GM19023 (cell line): ENCODE results near the gene S100A10.

Experiments used
- ATAC-seq: cut with Tn5 transposase; IDR thresholded peaks from one replicate; pipeline ENCODE4 v1.9.1; 2021; ENCODE audit warnings: mild to moderate bottlenecking, moderate library complexity; ENCODE audit not compliant: unreplicated experiment

Gene S100A10

GRCh38 chr1:152013664-152014237 is 20.1 kb upstream of the S100A10 start:
- no peak for ATAC-seq

GRCh38 chr1:152009691-152010090 is 16.0 kb upstream of the S100A10 start:
- ATAC-seq: no peak

DNA sequence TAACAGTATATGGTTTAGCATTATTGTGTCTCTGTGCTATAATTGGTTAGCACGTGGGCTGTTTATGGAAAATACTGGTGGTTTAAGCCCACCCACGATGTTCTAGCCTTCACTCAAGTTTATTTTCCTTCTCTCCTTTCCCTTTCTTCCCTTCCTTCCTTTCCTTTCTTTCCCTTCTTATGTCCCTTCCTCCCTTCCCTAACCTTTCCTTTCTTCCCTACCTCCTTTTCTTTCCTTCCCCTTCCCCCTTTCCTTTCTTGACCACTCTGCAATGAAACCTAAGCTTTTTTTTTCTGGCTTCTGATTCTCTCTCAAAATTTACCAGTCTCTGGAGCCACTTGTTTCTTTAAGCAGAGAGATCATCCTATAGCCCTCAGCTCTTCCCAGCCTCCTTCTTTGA is 13.4 kb upstream of the S100A10 start:
- no peak for ATAC-seq

DNA sequence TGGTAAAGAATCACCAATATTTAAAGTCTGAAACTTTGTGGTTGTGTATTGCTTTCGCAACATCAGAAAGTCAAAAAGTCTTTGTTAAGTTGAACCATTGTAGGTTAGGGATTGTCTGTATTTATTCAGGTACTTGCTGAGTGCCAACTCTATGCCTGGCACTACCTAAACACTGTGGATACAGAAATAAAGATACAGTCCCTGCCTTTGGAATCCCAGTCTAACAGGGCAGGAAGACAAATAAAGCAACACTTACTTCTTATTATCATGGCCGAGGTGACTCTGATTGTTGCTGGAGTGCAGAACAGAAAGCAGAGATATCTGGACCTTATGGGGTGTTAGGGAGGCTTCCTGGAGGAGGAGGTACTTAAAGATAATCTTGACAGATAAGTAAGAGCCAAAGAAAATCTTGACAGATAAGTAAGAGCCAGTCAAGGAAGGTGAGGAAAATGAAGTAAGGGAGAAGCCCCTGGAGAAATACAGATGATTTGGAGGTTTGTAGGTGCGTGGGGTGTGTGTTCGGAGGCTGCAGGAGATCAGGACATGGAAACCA is 11.8 kb upstream of the S100A10 start:
- no peak for ATAC-seq

DNA sequence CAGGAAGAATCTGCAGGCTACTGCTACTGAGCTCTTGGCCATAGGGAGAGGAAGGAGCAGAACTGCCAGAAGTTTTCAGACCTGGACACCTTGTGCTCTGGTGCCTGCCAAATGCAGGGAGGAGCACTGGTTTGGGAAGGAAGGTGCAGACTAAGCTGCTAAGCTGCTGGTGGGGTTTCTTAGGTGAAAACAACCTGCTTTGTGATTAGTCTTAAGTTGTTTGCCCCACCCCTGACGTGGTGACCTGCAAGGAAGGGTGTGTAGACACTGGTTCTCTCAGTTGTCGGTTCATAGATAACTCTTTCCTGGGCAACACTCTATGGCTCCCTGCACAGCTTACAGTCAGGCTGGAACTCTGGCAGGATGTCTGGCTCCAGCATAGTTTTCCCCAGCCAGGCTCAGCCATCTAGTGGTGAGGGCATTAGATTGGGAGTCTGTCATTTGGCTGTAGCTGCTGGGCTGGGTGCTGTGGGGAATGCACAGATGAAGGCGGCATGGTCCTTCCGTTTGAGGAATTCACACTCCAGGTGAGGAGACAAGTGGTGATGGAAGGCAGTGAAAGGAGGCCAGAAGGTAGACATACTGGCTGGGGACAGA is 10.3 kb upstream of the S100A10 start:
- ATAC-seq: no peak

DNA sequence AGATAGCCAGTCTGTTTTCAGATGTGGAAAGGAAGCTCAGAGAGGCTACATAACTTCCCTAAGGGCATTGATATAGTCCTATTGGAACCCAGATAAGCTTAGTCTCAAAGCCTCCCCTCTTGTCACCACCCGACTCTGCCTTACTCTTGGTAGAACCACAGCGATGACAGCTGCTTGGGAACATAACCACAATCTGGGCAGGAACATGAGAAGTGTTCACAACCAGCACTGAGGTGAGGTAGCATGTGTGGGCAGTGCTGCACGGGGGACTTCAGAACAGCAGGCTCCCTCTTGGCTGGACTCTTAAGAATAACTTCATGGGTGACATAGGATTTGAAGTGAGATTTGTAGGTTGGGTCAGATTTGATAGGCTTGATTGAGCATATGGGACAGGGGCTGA is 9.3 kb upstream of the S100A10 start:
- no peak for ATAC-seq

DNA sequence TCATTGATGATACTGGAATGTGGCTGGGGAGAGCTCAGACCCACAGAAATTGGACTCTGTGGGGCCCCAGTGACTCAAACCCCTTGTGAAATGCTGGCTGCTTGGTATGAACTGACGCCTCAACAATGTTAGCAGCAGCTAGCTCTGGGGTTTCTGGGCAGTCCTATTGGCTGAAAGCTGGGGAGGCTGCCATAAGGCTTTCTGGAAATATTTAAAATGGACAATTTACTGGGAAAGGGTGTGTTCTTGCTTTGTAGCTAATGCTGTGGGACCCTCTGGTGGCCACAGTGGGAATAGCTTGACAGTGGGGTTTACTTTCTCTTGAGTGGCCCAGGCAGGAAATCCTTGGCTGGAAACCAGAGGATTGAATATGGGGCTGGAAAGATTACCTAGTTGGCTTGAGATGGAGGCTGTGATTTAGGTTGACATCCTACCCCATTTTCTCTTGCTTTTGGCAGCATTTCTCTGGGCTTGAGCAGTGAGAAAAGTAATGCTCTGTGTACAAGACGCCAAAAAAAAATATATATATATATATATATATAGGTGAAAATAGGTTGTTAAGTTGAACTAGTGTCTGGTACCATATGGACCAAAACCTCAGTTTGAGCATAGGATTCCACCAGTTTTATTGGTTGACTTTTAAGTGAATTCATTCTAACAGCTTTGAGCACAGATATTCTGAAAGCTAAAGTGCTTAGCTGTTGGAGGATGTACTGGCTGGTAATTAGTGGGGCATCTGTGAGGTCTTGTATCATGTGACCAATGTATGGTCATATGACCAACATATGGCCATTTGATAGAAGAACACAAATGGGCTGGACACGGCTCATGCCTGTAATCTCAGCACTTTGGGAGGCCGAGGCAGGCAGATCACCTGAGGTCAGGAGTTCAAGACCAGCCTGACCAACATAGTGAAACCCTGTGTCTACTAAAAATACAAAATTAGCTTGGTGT is 8.2 kb upstream of the S100A10 start:
- ATAC-seq: no peak

DNA sequence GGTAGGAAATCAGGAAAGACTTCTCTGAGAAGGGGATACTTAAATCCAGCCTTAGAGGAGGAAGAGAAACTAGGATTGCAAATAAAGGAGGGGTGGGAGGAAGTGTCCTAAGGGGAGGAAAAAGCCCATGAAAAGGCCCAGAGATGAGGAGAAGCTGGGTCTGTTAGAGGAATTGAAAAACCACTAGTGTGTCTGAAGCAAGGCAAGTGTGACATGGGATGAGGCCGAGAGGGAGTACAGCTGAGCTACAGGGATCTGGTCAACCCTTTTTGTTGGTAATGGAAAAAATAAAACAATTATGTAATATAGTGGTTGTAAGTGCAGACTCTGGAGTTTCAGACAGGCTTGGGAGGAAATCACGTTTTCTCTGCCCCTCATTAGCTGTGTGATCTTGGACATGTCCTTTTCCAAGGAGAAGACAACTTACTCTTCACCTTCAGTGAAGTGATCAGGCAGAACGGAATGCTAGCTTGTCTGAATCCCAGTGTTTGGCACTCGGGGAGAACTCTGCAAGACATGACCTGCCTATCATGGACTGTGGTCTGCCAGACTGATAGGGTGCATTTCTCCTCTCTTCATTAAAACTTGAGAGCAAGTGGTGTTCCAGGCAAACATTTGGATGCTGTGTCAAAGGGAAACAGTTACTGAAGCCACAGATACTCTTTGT is 7.4 kb upstream of the S100A10 start:
- no peak for ATAC-seq

GRCh38 chr1:151998611-151999362 is 5.1 kb upstream of the S100A10 start:
- no peak for ATAC-seq

GRCh38 chr1:151997284-151997570 is 3.6 kb upstream of the S100A10 start:
- ATAC-seq: no peak

- no peak for ATAC-seq
Measured at GRCh38 chr1:151995774-151996173, 2.1 kb upstream of the S100A10 start.

DNA sequence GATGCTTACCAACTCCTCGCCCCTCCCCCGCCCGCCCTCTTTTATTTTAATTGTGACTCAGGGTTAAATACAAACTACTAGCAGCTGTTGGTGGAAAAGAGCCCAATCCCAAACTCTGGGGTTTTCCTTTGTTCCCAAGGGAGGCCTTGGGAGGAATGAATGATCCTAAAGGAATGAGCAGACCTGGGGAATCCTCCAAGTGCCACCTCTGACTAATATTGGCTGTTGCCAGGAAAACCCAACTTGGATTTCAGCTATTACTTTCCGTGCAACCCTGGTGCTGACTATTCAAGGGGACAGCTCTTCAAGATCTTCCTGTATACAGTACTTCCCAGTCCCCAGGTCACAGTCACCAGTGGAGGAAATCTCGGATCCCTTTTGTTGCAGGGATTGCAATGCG is 1.3 kb upstream of the S100A10 start:
- no peak for ATAC-seq

GRCh38 chr1:151993084-151993733 is 450 bp downstream of the S100A10 start:
- no peak for ATAC-seq

DNA sequence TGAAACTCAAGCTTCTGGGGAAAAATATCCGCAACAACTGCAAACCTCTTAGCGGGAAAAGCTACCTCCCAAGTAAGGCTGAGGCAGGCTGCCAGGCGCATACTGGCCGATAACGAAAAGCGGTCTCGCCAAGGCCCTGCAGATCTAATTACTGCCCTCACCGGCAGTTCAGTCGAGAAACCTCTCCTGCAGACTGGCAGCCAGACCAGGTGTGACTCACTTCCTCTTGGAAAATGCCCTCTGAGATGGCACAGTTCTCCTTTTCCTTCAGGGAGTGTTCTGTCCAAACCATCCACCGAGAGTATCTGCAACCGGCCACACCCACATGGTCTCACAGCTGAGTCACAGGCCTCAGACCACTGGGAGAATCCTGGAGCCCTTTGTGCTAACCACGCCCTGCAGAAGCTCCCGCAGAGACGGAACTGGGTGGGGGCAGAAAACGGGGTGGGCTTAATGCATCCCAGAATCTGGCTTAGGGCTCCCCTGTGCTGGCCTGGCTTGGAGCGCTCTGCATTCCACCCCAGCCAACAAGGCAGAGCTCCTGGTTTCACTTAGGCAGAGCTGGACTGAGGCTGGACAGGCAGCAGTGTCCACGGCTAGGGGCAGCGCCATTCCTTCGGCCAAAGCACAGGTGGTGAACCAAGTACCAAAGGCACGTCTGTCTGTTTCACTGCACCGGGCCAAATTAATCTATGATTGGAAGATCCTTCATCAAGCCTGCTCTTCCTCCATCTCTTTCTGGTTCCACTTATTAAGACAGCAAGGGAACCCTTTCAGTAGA is 1.2 kb downstream of the S100A10 start:
- ATAC-seq: no peak

DNA sequence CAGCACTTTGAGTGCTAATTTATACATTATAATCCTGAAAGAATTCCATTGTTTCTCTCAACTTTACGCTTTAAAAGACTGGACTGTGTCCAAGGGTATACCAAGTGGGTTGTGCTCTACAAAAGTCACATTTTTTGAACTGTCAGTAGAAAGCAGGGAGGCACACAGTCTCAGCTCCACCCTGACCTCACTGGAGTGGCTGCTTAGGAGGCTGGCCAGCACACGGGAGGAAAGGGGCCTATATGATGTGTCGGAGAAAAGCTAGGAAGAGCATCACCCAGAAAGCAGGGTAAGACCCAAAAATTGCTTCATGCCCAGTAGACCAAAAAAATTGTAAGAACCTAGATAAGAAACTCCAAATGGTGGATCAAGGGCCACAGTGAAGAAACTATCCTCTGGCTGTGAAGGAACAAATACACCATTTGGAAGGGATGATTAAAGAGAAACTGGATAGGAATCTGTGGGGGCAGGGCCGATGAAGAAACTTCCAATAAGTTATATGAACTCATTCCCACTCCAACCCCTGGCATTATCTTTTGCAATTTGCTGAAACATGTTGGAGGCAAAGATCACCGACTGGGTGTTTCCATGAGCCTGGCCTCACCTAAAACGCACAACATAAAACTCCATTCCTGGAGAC is 1.9 kb downstream of the S100A10 start:
- ATAC-seq: no peak

- ATAC-seq: no peak
Measured at GRCh38 chr1:151990856-151991198, 2.8 kb downstream of the S100A10 start.

GRCh38 chr1:151990058-151990855 is 3.4 kb downstream of the S100A10 start:
- ATAC-seq: no peak

GRCh38 chr1:151989211-151989862 is 4.3 kb downstream of the S100A10 start:
- no peak for ATAC-seq
